ENCODE measurements around the gene PNPLA1. TPM values are rescaled to one million over a fixed set of nuclear protein-coding genes. Genes with fewer than 3 reads are reported as not detected.

The PNPLA1 gene
- total and polyA plus RNA-seq, 10 of the 15 experiments (the other 5 are each of a cell fraction or from before 2014, with no cell fraction given) = 0.04 TPM; not detected in 9

DNA sequence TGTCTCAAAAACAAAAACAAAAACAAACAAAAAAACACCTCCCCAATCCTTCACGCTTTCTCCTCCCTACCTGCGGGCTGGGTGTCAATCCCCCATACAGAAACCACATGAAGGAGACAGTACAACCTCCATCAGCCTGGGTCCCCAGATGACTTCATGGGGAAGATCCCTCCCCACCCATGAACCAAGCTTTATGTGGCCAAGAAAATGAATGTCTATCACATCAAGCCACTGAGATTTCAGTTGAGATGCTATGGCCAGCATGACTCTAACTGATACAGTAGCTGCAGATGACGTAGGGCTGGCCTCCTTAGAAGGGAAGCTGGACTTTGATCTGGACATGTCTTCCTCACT is 88.0 kb downstream of the PNPLA1 start (continued):
- no peak for TF ChIP-seq IRF3 (IDR thresholded peaks at IDR 0.05)
- no peak for TF ChIP-seq ZNF274 (IDR thresholded peaks at IDR 0.05; ENCODE audit: insufficient read depth, insufficient read length)
- TF ChIP-seq POLR2AphosphoS5 (IDR thresholded peaks at IDR 0.05; ENCODE audit: low read length) = no peak
- TF ChIP-seq RB1 (IDR thresholded peaks at IDR 0.05; ENCODE audit: borderline replicate concordance) = no peak
- peak; percentile 56; the same call in 1 of the 2 replicates for TF ChIP-seq CHD2 (IDR thresholded peaks at IDR 0.05; ENCODE audit: borderline replicate concordance, low read depth, low read length)
- no peak for TF ChIP-seq SREBF1 (IDR thresholded peaks at IDR 0.05; ENCODE audit: low read length)
- no peak for TF ChIP-seq TCF12 (IDR thresholded peaks at IDR 0.05; ENCODE audit: low read depth, low read length)
- TF ChIP-seq HDGF (IDR thresholded peaks at IDR 0.05) = peak; percentile 83; the same call in 1 of the 2 replicates
- TF ChIP-seq SP1 (IDR thresholded peaks at IDR 0.05; ENCODE audit: low read depth, low read length) = peak; percentile 46
- no peak for TF ChIP-seq RAD21 (IDR thresholded peaks at IDR 0.05; ENCODE audit: insufficient read depth, low read depth, low read length)
- TF ChIP-seq TCF3 (IDR thresholded peaks at IDR 0.05; ENCODE audit: borderline replicate concordance, insufficient read depth, low read depth, low read length) = no peak
- no peak for TF ChIP-seq CHD4 (IDR thresholded peaks at IDR 0.05)
- TF ChIP-seq STAT3 (IDR thresholded peaks at IDR 0.05; ENCODE audit: low read depth, low read length) = no peak
- TF ChIP-seq MEF2B (IDR thresholded peaks at IDR 0.05; ENCODE audit: partially characterized antibody, poor library complexity, severe bottlenecking) = no peak
- TF ChIP-seq, protein P1, sequence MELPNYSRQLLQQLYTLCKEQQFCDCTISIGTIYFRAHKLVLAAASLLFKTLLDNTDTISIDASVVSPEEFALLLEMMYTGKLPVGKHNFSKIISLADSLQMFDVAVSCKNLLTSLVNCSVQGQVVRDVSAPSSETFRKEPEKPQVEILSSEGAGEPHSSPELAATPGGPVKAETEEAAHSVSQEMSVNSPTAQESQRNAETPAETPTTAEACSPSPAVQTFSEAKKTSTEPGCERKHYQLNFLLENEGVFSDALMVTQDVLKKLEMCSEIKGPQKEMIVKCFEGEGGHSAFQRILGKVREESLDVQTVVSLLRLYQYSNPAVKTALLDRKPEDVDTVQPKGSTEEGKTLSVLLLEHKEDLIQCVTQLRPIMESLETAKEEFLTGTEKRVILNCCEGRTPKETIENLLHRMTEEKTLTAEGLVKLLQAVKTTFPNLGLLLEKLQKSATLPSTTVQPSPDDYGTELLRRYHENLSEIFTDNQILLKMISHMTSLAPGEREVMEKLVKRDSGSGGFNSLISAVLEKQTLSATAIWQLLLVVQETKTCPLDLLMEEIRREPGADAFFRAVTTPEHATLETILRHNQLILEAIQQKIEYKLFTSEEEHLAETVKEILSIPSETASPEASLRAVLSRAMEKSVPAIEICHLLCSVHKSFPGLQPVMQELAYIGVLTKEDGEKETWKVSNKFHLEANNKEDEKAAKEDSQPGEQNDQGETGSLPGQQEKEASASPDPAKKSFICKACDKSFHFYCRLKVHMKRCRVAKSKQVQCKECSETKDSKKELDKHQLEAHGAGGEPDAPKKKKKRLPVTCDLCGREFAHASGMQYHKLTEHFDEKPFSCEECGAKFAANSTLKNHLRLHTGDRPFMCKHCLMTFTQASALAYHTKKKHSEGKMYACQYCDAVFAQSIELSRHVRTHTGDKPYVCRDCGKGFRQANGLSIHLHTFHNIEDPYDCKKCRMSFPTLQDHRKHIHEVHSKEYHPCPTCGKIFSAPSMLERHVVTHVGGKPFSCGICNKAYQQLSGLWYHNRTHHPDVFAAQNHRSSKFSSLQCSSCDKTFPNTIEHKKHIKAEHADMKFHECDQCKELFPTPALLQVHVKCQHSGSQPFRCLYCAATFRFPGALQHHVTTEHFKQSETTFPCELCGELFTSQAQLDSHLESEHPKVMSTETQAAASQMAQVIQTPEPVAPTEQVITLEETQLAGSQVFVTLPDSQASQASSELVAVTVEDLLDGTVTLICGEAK (IDR thresholded peaks at IDR 0.05; ENCODE audit: borderline replicate concordance) = peak; percentile 61; the same call in 1 of the 2 replicates
- TF ChIP-seq MEF2A (IDR thresholded peaks at IDR 0.05; ENCODE audit: insufficient read depth, low read depth, low read length) = 0 out of 2 replicates have a peak, but pooled peaks have one; percentile 8
- no peak for TF ChIP-seq NFYA (IDR thresholded peaks at IDR 0.05; ENCODE audit: borderline replicate concordance, low read depth, low read length)
- no peak for TF ChIP-seq CEBPB (IDR thresholded peaks at IDR 0.05; ENCODE audit: borderline replicate concordance in 1 of 2, low read depth in 2 of 2, low read length in 2 of 2)
- TF ChIP-seq CBX3 (IDR thresholded peaks at IDR 0.05; ENCODE audit: borderline replicate concordance, low read depth) = no peak
- TF ChIP-seq LARP7 (IDR thresholded peaks at IDR 0.05) = no peak
- no peak for TF ChIP-seq USF1 (IDR thresholded peaks at IDR 0.05; ENCODE audit: borderline replicate concordance, extremely low read length, insufficient read depth, low read depth, low read length)
- TF ChIP-seq E2F4 (IDR thresholded peaks at IDR 0.05; ENCODE audit: low read depth, low read length) = no peak
- no peak for TF ChIP-seq ZBED1 (IDR thresholded peaks at IDR 0.05; ENCODE audit: borderline replicate concordance)
- peak; percentile 60 for TF ChIP-seq EED (IDR thresholded peaks at IDR 0.05; ENCODE audit: low read depth)
- TF ChIP-seq ESRRA (IDR thresholded peaks at IDR 0.05; ENCODE audit: low read length) = no peak
